GM10847 (cell line): ENCODE data around the gene CACNG4.

Source experiments
- POLR2A ChIP-seq: IDR thresholded peaks from 2 replicates; pipeline ENCODE4 v1.6.1; 2011; ENCODE audit not compliant: insufficient read length; ENCODE audit errors: extremely low read depth

The CACNG4 gene

DNA sequence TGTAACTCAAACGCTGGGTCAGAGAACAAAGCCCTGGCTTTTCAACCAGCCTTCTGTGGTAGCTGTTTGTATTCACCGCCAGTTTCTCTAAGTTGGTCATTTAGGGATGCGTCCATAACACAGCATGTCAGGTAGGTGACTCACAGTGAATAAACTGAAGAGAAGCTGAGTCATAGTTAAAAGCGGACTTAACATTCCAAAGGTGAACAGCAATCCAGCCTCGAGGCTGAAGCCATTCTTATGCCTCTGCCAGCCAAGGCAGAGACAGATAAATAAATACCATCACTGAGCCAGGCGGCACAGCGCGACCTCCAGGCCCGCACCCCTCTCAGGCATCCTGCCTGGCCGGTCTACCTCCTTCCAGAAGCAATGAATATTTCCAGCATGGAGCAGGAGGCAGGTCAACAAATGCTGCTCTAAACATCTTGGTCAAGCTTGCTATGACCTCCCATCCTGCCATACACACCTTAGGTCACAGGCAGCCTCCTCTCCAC, 12.4 kb upstream of the CACNG4 start:
- no peak for TF ChIP-seq POLR2A

DNA sequence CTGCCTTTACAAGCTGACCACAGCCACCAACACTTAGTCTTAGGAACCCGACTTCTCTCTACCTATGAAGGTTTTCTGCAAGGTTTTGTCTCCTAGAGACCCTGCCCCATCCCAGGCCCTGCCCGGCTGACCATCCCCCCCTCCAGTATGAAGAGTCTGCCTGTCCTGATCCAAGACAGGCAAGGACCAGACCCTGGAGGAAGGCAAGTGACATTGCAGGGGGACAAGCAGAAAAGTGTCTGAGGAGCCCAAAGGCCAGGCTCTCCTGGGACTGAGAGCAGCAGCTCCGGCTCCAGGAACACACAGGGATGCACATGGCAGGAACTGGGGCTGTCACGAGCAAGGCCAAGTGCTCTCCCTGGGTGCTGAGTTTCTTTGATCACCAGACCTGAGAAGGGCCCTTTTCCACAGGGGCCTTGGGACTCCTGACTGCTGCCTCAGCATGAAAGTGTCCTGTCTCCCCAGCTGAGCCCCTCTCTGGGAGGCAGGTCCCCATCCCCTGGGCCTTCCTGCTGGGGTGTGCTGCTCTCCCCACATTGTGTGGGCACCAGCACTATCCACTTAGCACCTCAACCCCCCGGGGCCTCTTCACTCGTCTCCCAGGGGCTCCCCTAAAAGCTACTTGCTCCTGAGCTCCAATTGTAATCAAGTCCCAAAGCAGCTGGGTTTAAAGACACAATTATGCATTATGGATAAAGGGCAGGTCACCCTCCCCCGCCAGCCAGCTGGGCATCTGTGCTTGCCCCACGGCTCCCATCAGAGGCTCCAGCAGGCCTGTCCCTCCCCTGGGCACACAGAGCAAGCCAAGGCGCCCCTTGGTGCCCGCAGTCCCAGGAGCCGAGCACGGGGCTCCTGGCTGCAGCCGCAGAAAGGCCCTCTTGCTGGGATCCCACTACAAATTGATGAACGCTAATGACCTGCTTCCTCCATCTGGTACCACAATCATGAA, 11.6 kb upstream of the CACNG4 start:
- TF ChIP-seq POLR2A: no peak

DNA sequence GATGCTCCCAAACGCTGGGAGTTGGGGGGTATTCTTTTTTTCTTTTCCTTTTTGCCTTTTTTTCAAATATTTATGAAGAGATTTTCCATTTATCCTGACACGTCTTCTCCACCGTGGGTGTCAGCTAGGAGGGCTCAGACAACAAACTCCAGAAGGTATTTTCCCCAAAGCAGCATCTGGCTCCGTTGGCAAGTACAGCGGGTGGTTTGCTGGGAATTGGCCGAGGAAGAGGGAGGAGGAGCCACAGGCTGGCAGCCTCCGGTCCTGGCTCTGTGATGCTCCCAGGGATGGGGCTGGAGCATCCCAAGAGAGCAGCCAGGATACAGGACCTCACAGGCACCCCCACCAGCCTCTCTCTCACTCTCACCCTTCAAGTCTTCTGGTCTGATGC, 10.9 kb upstream of the CACNG4 start:
- no peak for TF ChIP-seq POLR2A

DNA sequence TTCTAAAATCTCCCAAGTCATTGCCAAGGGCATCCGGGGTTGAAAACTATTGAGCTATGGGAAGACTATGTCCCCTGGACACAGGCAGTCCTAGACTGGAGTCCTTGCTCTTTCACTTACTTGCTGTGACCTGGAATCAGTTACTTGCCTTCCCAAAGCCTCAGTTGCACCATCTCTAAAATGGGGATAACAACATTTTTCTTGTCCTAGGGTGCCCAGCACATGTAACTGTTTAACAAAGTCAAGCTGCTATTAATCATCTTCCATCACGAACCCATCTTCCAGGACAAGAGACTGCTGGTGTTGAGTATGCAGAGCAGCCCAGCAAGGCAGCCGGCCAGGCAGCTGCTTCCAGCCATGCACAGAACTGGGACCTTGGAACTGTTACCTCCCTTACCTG, 9.9 kb upstream of the CACNG4 start:
- TF ChIP-seq POLR2A: no peak

DNA sequence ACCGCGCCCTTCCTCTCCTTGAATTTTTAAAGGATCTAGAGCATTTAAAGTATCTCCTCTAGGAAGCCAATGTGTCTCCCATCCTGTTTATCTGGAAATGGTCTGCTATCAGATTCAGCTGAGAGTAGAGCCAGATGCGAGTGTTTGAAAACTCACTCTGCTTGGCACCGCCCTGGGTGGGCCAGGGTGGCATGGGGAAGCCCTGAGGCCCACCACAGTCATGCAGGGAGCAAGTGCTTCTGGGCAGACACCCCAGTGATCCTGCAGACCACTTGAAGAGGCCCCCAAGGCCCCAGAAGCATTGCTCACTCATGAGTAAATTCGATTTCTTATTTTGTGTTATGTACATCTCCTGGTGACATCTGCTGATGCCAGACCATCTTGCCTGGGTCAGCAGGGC, 8.7 kb upstream of the CACNG4 start:
- TF ChIP-seq POLR2A: no peak

DNA sequence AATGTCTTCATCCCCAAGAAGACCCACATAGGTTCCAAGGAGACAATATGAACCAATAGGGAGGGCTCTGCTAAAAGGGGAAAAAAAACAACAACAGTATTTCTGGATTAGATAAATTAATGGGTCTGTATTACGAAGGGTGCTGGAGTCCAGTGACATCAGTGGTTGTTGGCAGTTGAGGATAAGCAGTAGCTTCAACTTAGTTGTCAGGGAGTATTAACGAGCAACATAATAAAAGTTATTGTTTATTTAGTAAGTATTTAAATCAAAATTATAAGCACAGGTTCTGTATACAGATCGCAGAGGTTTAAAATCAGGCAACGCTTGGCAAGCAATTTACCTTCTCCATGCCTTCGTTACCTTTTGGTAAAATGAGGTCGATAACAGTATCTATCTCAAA, 7.6 kb upstream of the CACNG4 start:
- no peak for TF ChIP-seq POLR2A

DNA sequence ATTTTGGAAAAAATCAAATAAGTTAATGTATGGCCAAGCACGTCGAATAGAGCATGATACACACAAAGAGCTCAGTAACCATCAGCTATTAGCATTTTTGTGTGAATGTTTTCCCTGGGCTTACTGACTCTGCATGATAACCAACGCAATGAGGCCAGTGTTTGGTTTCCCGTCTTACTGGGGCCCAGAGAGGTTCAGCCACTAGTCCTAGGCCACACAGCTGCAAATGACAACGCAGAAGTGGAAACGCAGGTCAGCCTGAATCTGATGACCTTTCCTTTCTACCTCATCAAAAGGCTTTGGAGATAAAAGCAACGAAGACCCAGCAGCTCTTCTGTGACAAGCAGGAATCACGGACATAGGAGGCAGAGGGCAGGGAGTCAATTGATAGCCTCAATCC, 7.2 kb upstream of the CACNG4 start:
- TF ChIP-seq POLR2A: no peak

DNA sequence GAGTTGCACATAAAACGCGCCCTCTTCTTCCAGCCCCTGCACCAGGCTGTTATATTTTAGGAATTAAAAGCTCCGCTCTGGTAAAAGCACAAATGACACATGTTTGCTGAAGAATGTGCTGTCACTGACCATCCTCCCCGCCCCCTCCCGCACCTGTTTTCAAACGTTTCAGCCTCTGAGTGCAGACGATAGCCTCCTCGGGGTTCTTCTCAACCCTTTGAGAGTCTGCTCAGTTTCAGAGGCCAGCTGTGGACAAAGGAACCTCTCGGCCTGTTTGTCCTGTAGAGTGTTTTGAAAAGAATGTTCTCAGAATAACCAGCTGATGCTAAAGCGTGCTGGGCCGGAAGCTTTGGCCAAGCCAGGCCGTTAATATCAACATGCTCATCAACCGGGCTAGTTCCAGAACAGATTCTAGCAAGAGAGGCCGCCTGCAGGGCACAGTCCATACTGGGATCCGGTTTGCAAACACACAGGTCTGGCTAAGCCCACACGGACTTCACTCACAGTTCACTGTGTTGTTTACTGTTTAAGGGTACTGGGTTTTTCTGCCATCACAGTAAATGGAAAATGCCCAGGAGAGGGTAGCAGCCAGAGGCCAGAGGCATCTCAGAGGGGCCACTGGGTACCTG, 6.4 kb upstream of the CACNG4 start:
- no peak for TF ChIP-seq POLR2A

DNA sequence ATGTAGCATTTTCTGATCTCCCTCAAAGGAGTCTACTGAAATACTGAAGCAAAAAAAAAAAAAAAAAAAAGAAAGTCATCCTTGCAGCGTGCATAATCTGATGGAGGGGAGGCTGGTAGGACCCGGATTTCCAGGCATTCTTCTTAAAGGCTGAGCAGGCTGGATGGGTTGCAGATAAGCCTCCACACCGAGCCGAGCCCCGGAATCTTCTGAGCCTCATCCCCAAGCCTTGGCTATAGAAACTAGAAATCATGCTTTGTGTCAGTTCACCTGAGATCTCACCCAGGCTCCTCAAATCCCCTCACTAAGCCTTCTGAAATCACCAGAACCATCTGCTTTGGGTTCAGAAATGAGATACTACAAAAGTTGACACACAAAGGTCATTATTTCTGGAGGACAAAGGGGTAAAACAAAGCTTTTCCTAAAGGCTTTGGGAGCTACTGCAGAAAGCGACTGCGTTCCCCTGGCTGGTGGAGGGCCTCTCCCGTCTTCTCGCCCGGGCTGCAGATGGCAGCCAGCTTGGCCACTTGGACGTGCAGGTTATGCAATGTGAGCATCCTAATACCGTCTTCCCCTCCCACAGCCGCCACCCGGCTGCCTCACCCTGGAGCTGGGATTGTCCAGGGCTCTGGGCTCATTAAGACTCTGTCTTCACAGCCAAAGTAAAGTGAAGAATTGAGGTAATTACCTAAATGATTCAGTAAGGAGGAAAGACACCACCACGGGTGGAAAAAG, 4.7 kb upstream of the CACNG4 start:
- no peak for TF ChIP-seq POLR2A

DNA sequence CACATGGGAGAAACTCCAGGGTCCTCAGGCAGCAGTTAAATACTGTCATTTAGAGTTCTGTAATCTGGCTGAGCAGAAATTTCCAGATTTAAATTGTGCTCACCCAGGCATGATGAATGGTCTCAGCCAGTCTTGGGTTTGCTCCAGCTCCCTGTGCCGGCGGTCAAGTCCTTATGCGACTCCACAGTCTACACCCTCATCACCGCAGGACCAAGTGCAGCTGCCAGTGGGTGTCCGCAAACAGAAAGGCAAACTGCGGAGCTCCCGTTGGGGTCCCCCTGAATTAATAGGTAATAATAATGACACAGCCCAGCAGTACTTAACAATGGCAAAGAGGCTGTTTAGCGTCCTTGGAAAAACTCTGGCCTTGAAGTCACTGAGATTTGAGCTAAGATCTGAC, 3.9 kb upstream of the CACNG4 start:
- TF ChIP-seq POLR2A: no peak

DNA sequence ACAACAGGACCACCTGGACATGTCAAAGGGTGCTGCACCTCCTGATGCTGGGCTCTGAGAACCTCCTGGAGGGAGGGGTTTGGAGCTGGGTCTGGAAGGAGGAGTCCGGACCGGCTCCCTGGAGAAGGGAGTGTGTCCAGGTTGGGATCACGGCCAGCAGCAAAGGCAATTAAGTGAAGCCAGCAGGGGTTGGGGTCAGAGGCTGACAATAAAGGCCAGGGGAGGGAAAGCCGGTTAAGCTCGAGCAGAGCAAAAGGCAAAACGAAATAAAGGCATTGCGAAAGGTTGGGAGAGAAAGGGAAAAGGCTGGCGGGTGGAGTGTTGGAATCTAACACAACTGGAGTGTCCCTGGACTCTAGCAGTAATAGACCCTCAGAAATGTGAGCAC, 992 bp upstream of the CACNG4 start:
- TF ChIP-seq POLR2A: no peak

DNA sequence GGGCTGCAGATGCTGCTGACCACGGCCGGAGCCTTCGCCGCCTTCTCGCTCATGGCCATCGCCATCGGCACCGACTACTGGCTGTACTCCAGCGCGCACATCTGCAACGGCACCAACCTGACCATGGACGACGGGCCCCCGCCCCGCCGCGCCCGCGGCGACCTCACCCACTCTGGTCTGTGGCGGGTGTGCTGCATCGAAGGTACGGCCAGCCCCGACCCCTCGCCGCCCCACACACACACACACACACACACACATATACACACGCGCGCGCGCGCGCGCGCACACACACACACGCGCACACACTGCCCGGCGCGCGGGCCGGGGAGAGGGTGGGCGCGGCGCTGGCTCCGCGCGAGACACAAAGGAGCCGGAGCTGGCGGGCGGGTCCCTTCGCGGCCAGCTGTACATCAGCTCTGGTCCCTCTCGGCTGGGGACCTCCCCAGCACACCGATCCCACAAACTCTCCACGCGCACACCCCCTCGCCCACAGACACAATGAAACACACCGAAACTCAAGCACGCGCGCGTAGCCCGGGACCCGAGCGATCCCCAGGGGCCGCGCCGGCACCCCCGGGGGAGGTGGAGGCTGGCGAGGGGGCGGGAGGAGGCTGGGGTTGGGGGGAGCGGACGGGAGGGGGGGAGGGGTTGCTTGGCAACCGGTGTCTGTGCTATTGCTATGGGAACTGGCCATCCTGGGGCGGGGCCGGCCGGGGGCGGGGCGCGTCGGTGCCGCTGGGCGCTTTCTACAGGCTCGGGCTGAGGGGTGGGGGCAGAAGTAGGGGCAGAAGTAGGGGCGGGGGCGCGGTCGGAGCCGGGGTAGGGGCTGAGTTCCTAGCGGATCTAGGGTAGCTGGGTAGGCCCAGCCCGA, 658 bp downstream of the CACNG4 start:
- no peak for TF ChIP-seq POLR2A

DNA sequence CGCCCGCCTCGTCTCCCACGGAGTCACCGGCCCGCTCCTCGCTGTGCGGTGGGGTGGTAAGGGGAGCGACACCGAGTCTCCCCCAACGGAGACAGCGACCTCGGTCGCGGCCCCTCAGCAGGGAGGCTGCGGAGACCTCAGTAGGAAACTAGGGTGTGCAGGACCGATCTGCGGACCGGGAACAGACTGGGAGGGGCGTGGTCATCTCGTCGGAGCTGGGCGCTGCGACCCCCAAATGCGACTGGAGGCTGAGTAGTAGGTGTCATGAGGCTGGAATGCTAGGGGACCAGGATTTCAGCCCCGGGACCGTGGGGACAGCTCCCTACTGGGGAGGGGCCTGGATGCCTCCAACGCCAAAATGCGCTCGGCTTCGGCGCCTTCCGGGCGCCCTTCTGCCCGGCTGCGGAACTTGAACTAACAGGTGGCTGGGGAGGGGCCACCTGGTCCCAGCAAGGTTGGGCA, 1.3 kb downstream of the CACNG4 start:
- no peak for TF ChIP-seq POLR2A

DNA sequence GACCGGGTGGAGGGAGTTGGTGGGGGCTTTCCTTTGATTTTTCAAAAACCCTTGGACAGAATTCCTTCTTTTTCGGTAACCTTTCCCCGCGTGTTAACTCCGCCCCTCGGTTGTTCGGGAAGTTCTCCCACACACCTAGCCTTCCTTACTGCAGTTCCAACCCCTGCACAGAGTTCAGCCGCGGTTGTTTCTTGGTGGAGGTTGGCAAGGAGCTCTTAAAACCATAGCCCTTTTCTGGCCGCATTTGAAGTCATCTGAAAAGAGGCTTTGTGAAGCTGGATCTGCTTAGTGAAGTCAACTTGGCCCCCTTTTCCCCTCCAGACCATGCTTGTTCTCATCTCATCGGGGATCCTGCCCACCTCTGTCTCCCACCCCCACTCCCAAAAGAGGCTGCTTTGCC, 1.8 kb downstream of the CACNG4 start:
- no peak for TF ChIP-seq POLR2A

DNA sequence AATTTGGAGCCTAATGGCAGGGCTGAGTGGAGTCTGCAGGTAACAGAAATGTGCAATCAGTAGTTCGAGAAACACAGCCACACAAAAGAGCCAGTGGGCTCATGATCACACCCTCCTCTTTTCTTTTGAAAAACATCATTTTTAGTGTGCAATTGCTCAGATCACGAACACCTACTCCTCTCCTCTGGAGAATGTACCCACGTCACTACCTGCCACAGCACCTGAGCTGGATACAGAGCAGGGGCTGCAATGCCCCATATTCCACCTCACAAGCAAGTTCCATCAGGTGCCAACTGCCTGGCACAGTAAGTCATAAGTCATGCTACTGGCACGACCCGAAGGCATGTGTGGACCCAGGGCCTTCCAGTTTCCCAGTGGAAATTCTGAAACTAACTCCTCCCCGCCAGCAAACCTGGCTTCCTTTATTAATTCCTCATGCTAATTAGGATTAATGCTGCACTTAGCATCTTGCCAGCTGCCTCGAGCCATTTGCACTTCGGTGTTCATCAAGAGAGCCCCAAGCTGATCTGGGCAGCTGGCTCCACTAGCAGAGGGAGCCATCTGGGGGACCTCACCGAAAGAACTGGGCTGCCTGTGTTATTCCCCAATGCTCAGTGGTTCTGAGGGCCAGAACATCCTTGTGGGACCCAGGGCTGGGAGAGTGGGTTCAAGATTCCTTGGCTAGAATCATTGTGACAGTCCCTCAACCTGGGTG, 2.4 kb downstream of the CACNG4 start:
- TF ChIP-seq POLR2A: no peak
